Progenitor cell of endocrine pancreas (in vitro differentiated cells): ENCODE measurements around the gene TAC4. TPM values are rescaled to one million over a fixed set of nuclear protein-coding genes. Genes with fewer than 3 reads are reported as not detected.
A peak's percentile ranks its signal among the peaks of the same experiment; 100 is the strongest.

ENCODE experiments used
- DNase-seq: peaks from one replicate; pipeline ENCODE4 v3.0.0; 2021; ENCODE audit warnings: low spot score; ENCODE audit not compliant: unreplicated experiment
- H3K27ac Mint-ChIP-seq: 2 replicates; pipeline ENCODE4 v1.8.0; 2021; ENCODE audit warnings: mild to moderate bottlenecking, moderate library complexity, mixed read lengths
- H3K27me3 Mint-ChIP-seq: 2 replicates; pipeline ENCODE4 v1.8.0; 2021; ENCODE audit warnings: mixed read lengths
- H3K36me3 Mint-ChIP-seq: 2 replicates; pipeline ENCODE4 v1.8.0; 2022; ENCODE audit warnings: mixed read lengths; ENCODE audit not compliant: insufficient read depth
- H3K4me1 Mint-ChIP-seq: 2 replicates; pipeline ENCODE4 v1.8.0; 2021; ENCODE audit warnings: low read depth, mixed read lengths
- H3K4me3 Mint-ChIP-seq: 2 replicates; pipeline ENCODE4 v1.8.0; 2021; ENCODE audit warnings: low read depth, mild to moderate bottlenecking, moderate library complexity, mixed read lengths
- H3K9me3 Mint-ChIP-seq: 2 replicates; pipeline ENCODE4 v1.8.0; 2021; ENCODE audit warnings: low read depth, mixed read lengths
- CTCF ChIP-seq: fragments of 200-600 bp; sonication (generic); IDR thresholded peaks from one replicate; pipeline ENCODE4 v1.5.0; 2021; ENCODE audit warnings: antibody characterized with exemption, mild to moderate bottlenecking; ENCODE audit not compliant: unreplicated experiment
- long read RNA-seq: library from polyadenylated mRNA; unstranded; transcript quantifications from one replicate; pipeline ENCODE4 v2.0.0, GENCODE V29; 2020
- total RNA-seq: library from RNA; stranded (reverse); gene quantifications from 2 replicates; pipeline ENCODE4 v1.2.1, GENCODE V29; 2021

Gene TAC4
- not detected in 2 replicates for total RNA-seq
- long read RNA-seq, partial matches to known transcripts, result 0 of 1 reads
- long read RNA-seq, other reads (novel, unspliced or antisense), result 1 of 1 reads

GRCh38 chr17:49848019-49848473, at the start of gene TAC4:
Gene TAC4 (minus strand): TSS chr17:49848069. CDS start chr17:49848017, 52 bp downstream.
- Mint-ChIP-seq H3K27ac (peak within 1 kb of the TSS; percentile 86), H3K4me3 (no peak within 1 kb of the TSS), H3K4me1 (peaks cover 4% of the 10 kb centered on the region), H3K27me3 (peaks cover 45% of the 10 kb centered on the region), H3K9me3 (no peaks in the 10 kb centered on the region), H3K36me3 (peaks cover 1% of the 10 kb centered on the region)
- no peak for DNase-seq
- no peak for TF ChIP-seq CTCF

DNA sequence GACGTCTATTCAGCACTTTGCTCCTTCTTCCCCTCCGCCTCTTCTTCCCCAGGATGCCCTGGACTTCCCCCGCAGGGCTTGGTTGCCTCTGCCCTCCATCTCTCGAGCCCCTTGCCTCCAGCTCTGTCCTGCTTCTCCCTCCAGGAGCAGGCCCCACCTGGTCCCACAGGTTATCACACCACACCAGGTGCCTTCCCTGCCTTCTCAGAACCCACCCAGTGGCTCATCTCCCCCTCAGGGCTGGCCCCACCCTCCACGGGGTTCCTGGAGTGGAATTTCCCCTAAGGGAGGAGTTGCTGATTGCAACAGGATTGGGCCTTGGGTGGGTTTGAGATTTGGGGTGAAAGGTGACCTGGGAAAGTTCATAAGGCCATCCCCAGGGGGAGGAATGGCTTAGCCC, 49.0 kb upstream of the TAC4 start:
- TF ChIP-seq CTCF, result no peak
- Mint-ChIP-seq H3K27me3 (peaks cover 58% of the 10 kb centered on the region), H3K4me1 (peaks cover 2% of the 10 kb centered on the region), H3K4me3 (no peak overlapping the region), H3K27ac (no peak overlapping the region), H3K9me3 (no peaks in the 10 kb centered on the region), H3K36me3 (no peaks in the 10 kb centered on the region)
- DNase-seq, result no peak

GRCh38 chr17:49896222-49896621, 48.4 kb upstream of the TAC4 start:
- H3K9me3 Mint-ChIP-seq, result no peaks in the 10 kb centered on the region
- no peak for TF ChIP-seq CTCF
- no peak for DNase-seq
- no peak overlapping the region for H3K27ac Mint-ChIP-seq
- H3K4me1 Mint-ChIP-seq, result peaks cover 2% of the 10 kb centered on the region
- H3K4me3 Mint-ChIP-seq, result no peak overlapping the region
- H3K27me3 Mint-ChIP-seq, result peaks cover 59% of the 10 kb centered on the region
- H3K36me3 Mint-ChIP-seq, result no peaks in the 10 kb centered on the region

- no peak for DNase-seq
- Mint-ChIP-seq H3K27ac (no peak overlapping the region), H3K36me3 (no peaks in the 10 kb centered on the region), H3K9me3 (no peaks in the 10 kb centered on the region), H3K27me3 (peaks cover 58% of the 10 kb centered on the region), H3K4me1 (peaks cover 2% of the 10 kb centered on the region), H3K4me3 (no peak overlapping the region)
- no peak for TF ChIP-seq CTCF
These were observed 47.9 kb upstream of the TAC4 start for GRCh38 chr17:49895812-49896211.

DNA sequence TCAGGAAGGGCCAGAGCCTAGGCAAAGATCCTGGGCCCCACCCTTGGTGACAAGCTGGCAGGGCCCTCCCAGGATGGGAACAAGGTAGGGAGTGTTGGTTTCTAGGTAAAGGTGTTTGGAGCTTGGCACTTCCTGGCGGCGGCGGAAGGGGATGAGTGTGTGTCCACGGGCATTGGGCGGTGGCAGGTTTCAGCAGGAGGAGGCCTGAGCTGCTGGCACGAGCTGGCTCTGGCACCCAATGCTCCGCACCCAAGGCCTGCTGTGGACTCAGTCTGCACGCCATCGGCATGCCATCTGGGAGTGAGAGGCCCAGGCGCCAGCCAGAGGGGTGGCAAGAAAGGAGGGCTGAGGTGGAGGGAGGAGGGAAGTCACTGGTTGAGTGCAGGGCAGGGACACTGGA, 46.9 kb upstream of the TAC4 start:
- Mint-ChIP-seq H3K36me3 (no peaks in the 10 kb centered on the region), H3K27me3 (peaks cover 55% of the 10 kb centered on the region), H3K9me3 (no peaks in the 10 kb centered on the region), H3K27ac (peak overlapping the region; percentile 91), H3K4me1 (peaks cover 2% of the 10 kb centered on the region), H3K4me3 (no peak overlapping the region)
- no peak for DNase-seq
- no peak for TF ChIP-seq CTCF
